ENCODE data around the gene ZNRD2. TPM values are rescaled to one million over a fixed set of nuclear protein-coding genes. Genes with fewer than 3 reads are reported as not detected.

Gene ZNRD2
- polyA plus RNA-seq, 4 donors, result 27.7 to 49.2 (median 35.0) TPM

DNA sequence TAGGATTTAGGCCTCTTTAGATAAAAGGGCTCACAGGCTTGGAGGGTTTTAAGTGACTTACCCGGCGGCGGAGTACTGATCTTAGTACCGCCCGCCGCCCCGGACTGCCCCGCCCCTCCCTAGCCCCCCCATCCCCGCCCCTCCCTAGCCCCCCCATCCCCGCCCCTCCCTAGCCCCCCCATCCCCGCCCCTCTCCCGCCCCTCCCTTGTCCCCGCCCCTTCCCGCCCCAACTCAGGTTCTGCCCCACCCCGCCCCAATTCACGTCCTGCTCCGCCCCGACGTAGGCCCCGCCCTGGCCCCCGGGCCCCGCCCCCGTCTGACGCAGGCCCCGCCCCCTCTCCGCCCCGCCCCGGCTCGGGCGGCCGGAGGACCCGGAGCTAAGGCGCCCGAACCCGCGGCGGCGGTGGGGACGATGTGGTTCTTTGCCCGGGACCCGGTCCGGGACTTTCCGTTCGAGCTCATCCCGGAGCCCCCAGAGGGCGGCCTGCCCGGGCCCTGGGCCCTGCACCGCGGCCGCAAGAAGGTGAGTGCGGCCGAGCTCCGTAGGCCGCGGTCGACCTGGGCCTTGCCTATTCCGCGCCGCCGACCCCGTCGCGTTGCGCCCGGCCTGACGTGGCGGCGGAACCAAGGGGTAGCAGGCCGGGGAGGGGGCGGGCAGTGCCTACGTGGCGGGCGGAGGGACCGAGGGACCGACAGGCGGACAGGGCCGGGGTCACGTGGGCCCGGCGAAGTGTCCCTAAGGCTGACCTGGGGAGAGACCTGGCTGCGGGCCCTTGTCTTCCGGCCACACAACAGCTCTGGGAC lies 45.3 kb upstream of the ZNRD2 start, which contains the start of gene SCYL1:
SCYL1 (plus strand) TSS at position 343 of the 805 bp plus-strand sequence; CDS start at position 414, 71 bp downstream.
- H3K4me1 ChIP-seq (ENCODE audit: control insufficient read depth in 3 of 3, insufficient read depth in 2 of 3, low read depth in 1 of 3, low read length in 2 of 3), result peaks cover 0 to 36% (median 0%) of the 10 kb centered on the region in 3 donors
- DNase-seq (peak; percentile 74 to 82), FAIRE-seq (no peak)
- peak within 1 kb of the TSS; percentile 64 to 89 (median 76) for H3K27ac ChIP-seq (ENCODE audit: low read depth in 1 of 3, low read length in 2 of 3)
- peaks cover 0 to 44% (median 2%) of the 10 kb centered on the region in 3 donors for H3K36me3 ChIP-seq (ENCODE audit: control insufficient read depth in 3 of 3, insufficient read depth in 2 of 3, low read depth in 1 of 3, low read length in 3 of 3)
- no peaks in the 10 kb centered on the region for H3K27me3 ChIP-seq (ENCODE audit: control insufficient read depth in 3 of 3, insufficient read depth in 3 of 3, low read length in 3 of 3)
- H3K9me3 ChIP-seq (ENCODE audit: control insufficient read depth in 2 of 2, insufficient read depth in 1 of 2, low read depth in 1 of 2, low read length in 1 of 2), result no peaks in the 10 kb centered on the region
- H3K4me3 ChIP-seq (ENCODE audit: low read depth in 1 of 3, low read length in 3 of 3), result peak within 1 kb of the TSS; percentile 73 to 98 (median 88)
- 0 to 1% (median 1%) methylated on average over 22 to 77 of the region's 82 CpGs for WGBS, 3 donors

DNA sequence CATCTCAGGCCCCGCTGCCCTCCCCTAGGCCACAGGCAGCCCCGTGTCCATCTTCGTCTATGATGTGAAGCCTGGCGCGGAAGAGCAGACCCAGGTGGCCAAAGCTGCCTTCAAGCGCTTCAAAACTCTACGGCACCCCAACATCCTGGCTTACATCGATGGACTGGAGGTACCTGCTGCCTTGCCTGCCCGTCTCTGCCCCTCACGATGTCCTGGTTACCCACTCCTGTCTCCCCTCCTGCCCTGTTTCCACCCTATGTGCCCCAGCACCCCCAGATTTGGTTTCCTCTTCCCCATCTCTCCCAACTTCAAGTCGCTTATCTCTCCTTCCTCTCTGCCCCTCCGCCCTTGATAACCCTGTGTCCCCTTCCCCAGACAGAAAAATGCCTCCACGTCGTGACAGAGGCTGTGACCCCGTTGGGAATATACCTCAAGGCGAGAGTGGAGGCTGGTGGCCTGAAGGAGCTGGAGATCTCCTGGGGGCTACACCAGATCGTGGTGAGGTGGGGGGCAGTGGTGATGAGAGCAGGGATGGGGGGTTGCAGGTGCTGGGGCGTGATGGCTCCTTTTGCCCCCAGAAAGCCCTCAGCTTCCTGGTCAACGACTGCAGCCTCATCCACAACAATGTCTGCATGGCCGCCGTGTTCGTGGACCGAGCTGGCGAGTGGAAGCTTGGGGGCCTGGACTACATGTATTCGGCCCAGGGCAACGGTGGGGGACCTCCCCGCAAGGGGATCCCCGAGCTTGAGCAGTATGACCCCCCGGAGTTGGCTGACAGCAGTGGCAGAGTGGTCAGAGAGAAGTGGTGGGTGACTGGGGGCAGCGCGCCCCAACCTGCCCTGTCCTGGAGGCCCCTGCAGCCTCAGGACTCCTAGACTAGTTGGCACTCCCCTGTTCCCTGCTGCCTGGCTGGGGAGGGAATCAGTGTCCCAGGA lies 44.5 kb upstream of the ZNRD2 start:
- Histone ChIP-seq H3K27ac (ENCODE audit: low read depth in 1 of 3, low read length in 2 of 3) (peak overlapping the region in 1 of 3 donors; percentile 89), H3K27me3 (ENCODE audit: control insufficient read depth in 3 of 3, insufficient read depth in 3 of 3, low read length in 3 of 3) (no peaks in the 10 kb centered on the region), H3K4me3 (ENCODE audit: low read depth in 1 of 3, low read length in 3 of 3) (peak overlapping the region; percentile 73 to 98 (median 88)), H3K36me3 (ENCODE audit: control insufficient read depth in 3 of 3, insufficient read depth in 2 of 3, low read depth in 1 of 3, low read length in 3 of 3) (peaks cover 0 to 53% (median 2%) of the 10 kb centered on the region in 3 donors), H3K9me3 (ENCODE audit: control insufficient read depth in 2 of 2, insufficient read depth in 1 of 2, low read depth in 1 of 2, low read length in 1 of 2) (no peaks in the 10 kb centered on the region), H3K4me1 (ENCODE audit: control insufficient read depth in 3 of 3, insufficient read depth in 2 of 3, low read depth in 1 of 3, low read length in 2 of 3) (peaks cover 0 to 36% (median 0%) of the 10 kb centered on the region in 3 donors)
- DNase-seq (no peak), FAIRE-seq (no peak)
- WGBS, 3 donors, result 45 to 47% (median 45%) methylated on average over 29 to 31 of the region's 31 CpGs

DNA sequence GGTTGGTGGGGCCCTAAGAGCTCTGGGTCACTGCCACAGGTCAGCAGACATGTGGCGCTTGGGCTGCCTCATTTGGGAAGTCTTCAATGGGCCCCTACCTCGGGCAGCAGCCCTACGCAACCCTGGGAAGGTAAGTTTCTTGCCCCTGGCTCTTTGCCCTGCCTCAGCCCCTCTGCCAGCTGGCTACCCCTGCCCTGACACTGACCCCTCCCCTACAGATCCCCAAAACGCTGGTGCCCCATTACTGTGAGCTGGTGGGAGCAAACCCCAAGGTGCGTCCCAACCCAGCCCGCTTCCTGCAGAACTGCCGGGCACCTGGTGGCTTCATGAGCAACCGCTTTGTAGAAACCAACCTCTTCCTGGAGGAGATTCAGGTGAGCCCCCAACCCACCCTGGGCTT lies 43.5 kb upstream of the ZNRD2 start:
- no peaks in the 10 kb centered on the region for H3K9me3 ChIP-seq (ENCODE audit: control insufficient read depth in 2 of 2, insufficient read depth in 1 of 2, low read depth in 1 of 2, low read length in 1 of 2)
- H3K36me3 ChIP-seq (ENCODE audit: control insufficient read depth in 3 of 3, insufficient read depth in 2 of 3, low read depth in 1 of 3, low read length in 3 of 3), result peaks cover 0 to 62% (median 11%) of the 10 kb centered on the region in 3 donors
- DNase-seq (no peak), FAIRE-seq (no peak)
- 94 to 97% (median 94%) methylated on average over 8 of the region's 8 CpGs for WGBS, 3 donors
- H3K27me3 ChIP-seq (ENCODE audit: control insufficient read depth in 3 of 3, insufficient read depth in 3 of 3, low read length in 3 of 3), result no peaks in the 10 kb centered on the region
- no peak overlapping the region for H3K4me3 ChIP-seq (ENCODE audit: low read depth in 1 of 3, low read length in 3 of 3)
- no peak overlapping the region for H3K27ac ChIP-seq (ENCODE audit: low read depth in 1 of 3, low read length in 2 of 3)
- peaks cover 0 to 35% (median 0%) of the 10 kb centered on the region in 3 donors for H3K4me1 ChIP-seq (ENCODE audit: control insufficient read depth in 3 of 3, insufficient read depth in 2 of 3, low read depth in 1 of 3, low read length in 2 of 3)

DNA sequence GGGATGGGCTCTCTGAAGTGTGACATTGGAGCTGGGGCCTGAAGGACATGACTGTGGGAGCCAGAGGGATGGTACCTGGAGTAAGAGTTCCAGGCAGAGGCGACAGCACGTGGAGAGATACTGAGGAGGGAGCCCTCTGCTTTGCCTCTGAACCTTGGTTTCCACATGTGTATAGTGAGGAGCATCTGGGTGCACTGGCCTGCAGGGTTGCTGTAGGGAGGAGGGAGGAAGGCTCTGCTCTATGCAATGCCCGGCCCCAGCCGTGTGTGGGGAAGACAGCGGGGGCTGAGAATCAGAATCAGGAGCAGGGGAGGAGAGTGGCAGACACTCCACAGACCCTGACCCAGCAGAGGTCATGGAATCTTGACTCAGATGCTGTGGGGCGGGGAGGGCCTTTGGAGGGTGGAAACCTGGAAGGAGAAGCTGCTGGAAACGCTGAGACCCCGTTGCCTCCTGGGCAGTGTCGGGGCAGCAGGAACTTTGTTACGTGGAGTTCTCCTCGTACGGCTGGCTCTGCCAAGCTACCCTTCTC lies 41.4 kb upstream of the ZNRD2 start:
- Histone ChIP-seq H3K36me3 (ENCODE audit: control insufficient read depth in 3 of 3, insufficient read depth in 2 of 3, low read depth in 1 of 3, low read length in 3 of 3) (peaks cover 2 to 81% (median 11%) of the 10 kb centered on the region in 3 donors), H3K27me3 (ENCODE audit: control insufficient read depth in 3 of 3, insufficient read depth in 3 of 3, low read length in 3 of 3) (no peaks in the 10 kb centered on the region), H3K4me3 (ENCODE audit: low read depth in 1 of 3, low read length in 3 of 3) (no peak overlapping the region), H3K4me1 (ENCODE audit: control insufficient read depth in 3 of 3, insufficient read depth in 2 of 3, low read depth in 1 of 3, low read length in 2 of 3) (peaks cover 0 to 16% (median 0%) of the 10 kb centered on the region in 3 donors), H3K9me3 (ENCODE audit: control insufficient read depth in 2 of 2, insufficient read depth in 1 of 2, low read depth in 1 of 2, low read length in 1 of 2) (no peaks in the 10 kb centered on the region), H3K27ac (ENCODE audit: low read depth in 1 of 3, low read length in 2 of 3) (no peak overlapping the region)
- DNase-seq (no peak), FAIRE-seq (no peak)
- WGBS, 3 donors, result 91 to 93% (median 92%) methylated on average over 9 to 12 of the region's 12 CpGs

DNA sequence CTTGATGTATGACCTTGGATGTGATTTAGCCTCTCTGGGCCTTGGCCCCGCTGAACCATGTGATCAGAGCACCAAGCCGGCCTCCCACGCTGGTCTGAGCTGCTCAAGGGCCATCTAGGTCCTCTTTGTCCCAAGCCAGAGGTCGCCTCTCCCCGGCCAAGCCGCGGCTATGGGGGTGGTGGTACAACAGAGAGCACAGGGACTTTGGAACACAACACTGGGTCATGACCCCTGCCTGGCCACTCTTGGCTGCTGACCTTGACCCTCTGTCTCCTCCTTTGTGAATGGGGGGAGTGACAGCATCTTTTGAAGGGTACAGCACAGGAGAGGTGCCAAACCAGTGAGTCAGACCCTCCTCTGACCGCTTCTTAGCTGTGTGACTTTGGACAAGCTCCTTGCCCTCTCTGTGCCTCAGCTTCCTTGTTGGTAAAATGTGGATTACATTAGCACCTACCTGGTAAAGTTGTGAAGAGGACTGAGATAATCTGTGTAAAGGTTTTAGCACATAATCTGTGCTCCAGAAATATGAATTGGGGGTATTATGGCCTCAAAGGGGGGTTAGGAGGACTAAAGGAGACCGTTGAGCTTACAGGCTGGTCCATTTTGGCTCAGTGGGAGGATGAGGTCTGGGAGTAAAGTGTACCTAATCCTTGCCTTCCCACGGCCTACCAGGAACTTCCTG lies 40.7 kb upstream of the ZNRD2 start:
- no peak overlapping the region for H3K4me3 ChIP-seq (ENCODE audit: low read depth in 1 of 3, low read length in 3 of 3)
- no peak overlapping the region for H3K27ac ChIP-seq (ENCODE audit: low read depth in 1 of 3, low read length in 2 of 3)
- 84 to 87% (median 86%) methylated on average over 10 of the region's 10 CpGs for WGBS, 3 donors
- H3K27me3 ChIP-seq (ENCODE audit: control insufficient read depth in 3 of 3, insufficient read depth in 3 of 3, low read length in 3 of 3), result no peaks in the 10 kb centered on the region
- H3K4me1 ChIP-seq (ENCODE audit: control insufficient read depth in 3 of 3, insufficient read depth in 2 of 3, low read depth in 1 of 3, low read length in 2 of 3), result peaks cover 0 to 9% (median 0%) of the 10 kb centered on the region in 3 donors
- H3K9me3 ChIP-seq (ENCODE audit: control insufficient read depth in 2 of 2, insufficient read depth in 1 of 2, low read depth in 1 of 2, low read length in 1 of 2), result no peaks in the 10 kb centered on the region
- no peak for FAIRE-seq
- no peak for DNase-seq
- peaks cover 2 to 85% (median 11%) of the 10 kb centered on the region in 3 donors for H3K36me3 ChIP-seq (ENCODE audit: control insufficient read depth in 3 of 3, insufficient read depth in 2 of 3, low read depth in 1 of 3, low read length in 3 of 3)

DNA sequence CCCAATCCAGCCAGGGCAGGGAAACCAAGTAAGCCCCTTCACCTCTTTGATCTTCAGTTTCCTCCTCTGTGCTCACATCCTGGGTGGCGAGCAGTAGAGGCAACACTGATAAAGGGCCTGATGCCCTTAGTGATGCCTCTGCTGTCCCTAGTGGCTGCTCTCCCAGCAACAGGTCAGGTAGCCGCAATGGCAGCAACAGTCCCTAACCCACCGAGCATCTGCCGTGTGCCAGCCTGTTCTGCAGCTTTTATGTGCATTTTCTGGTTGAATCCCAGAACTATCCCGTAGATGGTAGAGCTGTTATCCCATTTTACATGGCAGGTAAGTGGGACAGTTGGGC lies 40.1 kb upstream of the ZNRD2 start:
- 83 to 87% (median 87%) methylated on average over 5 of the region's 5 CpGs for WGBS, 3 donors
- Histone ChIP-seq H3K4me3 (ENCODE audit: low read depth in 1 of 3, low read length in 3 of 3) (no peak overlapping the region), H3K27ac (ENCODE audit: low read depth in 1 of 3, low read length in 2 of 3) (no peak overlapping the region), H3K9me3 (ENCODE audit: control insufficient read depth in 2 of 2, insufficient read depth in 1 of 2, low read depth in 1 of 2, low read length in 1 of 2) (no peaks in the 10 kb centered on the region), H3K36me3 (ENCODE audit: control insufficient read depth in 3 of 3, insufficient read depth in 2 of 3, low read depth in 1 of 3, low read length in 3 of 3) (peaks cover 5 to 90% (median 11%) of the 10 kb centered on the region in 3 donors), H3K4me1 (ENCODE audit: control insufficient read depth in 3 of 3, insufficient read depth in 2 of 3, low read depth in 1 of 3, low read length in 2 of 3) (peaks cover 0 to 9% (median 0%) of the 10 kb centered on the region in 3 donors), H3K27me3 (ENCODE audit: control insufficient read depth in 3 of 3, insufficient read depth in 3 of 3, low read length in 3 of 3) (no peaks in the 10 kb centered on the region)
- FAIRE-seq (no peak), DNase-seq (no peak)

DNA sequence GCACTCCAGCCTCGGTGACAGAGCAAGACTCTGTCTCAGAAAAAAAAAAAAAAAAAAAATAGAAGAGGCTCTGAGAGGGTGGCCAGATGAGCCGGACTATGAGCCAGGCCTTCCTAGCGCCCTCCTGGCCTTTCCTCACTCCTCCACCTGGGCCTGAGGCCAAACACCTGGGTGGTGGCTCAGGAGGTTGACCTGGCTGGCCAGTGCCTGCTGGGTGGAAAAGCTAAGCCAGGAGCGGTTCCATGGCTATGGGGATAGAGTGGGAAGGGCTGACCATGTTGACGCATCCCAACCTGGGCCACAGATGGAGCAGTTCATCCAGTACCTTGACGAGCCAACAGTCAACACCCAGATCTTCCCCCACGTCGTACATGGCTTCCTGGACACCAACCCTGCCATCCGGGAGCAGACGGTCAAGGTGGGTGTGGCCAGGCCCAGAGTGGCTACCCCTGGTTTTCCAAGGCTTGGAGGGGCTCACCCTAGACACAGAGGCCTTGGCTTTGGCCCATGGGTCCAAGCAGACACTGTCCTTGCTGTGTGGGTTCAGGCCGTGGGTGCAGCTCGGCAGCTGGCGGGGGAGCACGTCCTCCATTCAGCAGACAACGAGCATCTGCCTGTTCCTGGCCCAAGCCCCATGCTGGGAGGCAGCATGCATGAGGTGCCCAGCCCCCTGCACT lies 37.8 kb upstream of the ZNRD2 start:
- H3K4me1 ChIP-seq (ENCODE audit: control insufficient read depth in 3 of 3, insufficient read depth in 2 of 3, low read depth in 1 of 3, low read length in 2 of 3), result no peaks in the 10 kb centered on the region
- DNase-seq (no peak), FAIRE-seq (no peak)
- peaks cover 9 to 93% (median 11%) of the 10 kb centered on the region in 3 donors for H3K36me3 ChIP-seq (ENCODE audit: control insufficient read depth in 3 of 3, insufficient read depth in 2 of 3, low read depth in 1 of 3, low read length in 3 of 3)
- no peaks in the 10 kb centered on the region for H3K9me3 ChIP-seq (ENCODE audit: control insufficient read depth in 2 of 2, insufficient read depth in 1 of 2, low read depth in 1 of 2, low read length in 1 of 2)
- no peak overlapping the region for H3K27ac ChIP-seq (ENCODE audit: low read depth in 1 of 3, low read length in 2 of 3)
- WGBS, 3 donors, result 87 to 91% (median 87%) methylated on average over 14 to 15 of the region's 15 CpGs
- H3K27me3 ChIP-seq (ENCODE audit: control insufficient read depth in 3 of 3, insufficient read depth in 3 of 3, low read length in 3 of 3), result no peaks in the 10 kb centered on the region
- H3K4me3 ChIP-seq (ENCODE audit: low read depth in 1 of 3, low read length in 3 of 3), result no peak overlapping the region

All from small intestine (tissue), 7 donors.